HG02623 (cell line): Measurements from ENCODE around the gene SPATA21.
"Not testable (repeated sequence)": the region's sequence is repeated elsewhere in the genome, so short reads cannot be mapped to it uniquely, and the experiment has no call there.

Source experiments
- ATAC-seq: cut with Tn5 transposase; IDR thresholded peaks from one replicate; pipeline ENCODE4 v1.9.1; 2021; ENCODE audit warnings: moderate library complexity; ENCODE audit not compliant: unreplicated experiment

The SPATA21 gene

DNA sequence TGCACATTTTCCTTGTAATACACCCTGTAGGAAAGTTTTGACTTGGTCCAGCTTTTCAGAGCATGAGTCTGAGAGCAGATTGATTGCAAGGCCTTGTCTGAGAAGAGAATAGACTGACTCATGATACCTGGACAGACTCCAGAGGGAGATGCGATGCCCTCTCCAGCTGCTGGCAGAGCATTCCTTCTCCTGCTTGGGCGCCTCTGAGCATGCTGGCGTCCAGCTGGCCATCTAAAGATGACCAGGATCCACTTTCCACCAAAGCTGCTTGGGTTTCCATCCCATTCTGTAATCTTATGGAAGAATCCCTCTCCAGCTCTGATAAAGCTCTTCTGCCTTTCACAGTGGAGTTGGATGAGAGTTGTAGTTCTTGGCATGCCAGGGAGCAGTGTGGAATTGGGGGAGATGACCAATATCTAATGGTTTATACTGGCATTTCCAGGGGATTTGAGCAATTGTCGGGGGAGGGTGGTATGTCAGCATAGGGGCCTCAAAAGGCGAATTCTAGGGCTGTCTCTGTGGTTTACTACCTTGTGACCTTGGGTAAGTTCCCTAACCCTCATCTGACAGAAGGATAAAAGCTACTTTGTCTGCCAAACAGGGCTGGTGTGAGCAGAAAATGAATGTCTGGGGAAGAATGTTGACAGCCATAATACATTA, 50.6 kb downstream of the SPATA21 start:
- no peak for ATAC-seq

DNA sequence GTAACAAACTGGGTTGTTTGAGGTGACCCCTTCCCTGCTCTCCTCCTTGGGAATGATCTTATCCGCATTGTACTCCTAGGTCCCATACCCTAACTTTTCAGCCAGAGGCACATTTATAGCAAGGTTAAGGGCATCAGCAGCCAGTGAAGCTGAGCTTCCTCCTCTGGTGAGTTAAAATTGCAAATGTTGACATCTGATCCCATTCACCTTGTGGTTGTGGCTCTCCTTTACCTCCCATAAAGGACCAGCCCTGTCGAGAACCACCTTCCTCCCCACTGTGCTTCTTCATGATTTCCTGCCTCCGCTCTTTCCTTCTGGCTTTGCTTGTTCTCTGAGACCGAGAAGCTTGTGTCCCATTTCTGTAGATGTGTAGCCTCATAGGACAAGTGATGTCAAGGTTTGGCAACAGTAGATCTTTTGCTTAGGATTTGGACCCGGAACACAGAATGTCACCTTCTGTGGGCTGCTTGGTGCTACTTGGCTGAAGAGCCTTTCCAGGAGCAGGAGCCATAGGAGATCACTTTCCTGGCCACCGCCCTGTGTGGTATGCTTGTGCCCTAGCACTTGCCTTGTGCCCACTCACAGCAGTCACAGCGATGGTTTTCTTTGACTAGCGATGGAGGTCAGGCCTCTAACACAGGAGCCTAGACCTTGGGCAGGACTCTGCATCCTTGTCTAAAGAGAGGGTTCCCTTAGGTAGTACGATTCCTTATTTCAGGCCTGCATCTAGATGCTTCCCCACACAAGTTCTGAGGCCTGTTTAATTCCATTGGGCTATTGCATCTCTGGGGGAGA, 51.4 kb downstream of the SPATA21 start:
- ATAC-seq, result no peak

DNA sequence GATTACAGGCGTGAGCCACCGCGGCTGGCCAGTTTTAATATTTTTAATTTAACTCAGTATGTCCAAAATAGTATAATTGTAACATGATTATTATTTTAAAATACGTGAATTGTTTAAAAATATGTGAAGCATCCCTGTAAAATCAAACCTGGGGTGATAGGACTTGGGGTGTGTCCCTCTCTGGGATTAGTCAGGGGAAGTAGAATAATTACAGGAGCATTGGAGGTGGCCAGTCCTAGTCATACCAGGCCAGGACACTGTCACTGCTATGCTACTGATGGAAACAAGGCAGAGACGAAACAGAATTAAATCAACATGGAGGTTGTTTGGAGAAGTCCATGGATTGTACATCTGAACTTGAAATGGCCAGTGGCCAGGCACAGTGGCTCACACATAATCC, 53.3 kb downstream of the SPATA21 start:
- ATAC-seq, result no peak

DNA sequence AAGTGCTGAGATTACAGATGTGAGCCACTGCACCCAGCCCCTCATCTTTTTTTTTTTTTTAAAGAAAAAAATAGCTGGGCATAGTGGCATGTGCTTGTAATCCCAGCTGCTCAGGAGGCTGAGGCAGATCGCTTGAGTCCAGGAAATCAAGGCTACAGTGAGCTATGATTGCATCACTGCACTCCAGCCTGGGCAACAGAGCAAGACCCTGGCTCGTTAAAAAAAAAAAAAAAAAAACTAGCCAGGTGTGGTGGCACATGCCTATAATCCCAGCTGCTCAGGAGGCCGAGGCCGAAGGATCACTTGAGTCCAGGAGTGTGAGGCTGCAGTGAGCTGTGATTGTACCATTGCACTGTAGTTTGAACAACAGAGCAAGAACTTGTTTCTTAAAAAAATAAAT, 56.4 kb downstream of the SPATA21 start:
- no peak for ATAC-seq

DNA sequence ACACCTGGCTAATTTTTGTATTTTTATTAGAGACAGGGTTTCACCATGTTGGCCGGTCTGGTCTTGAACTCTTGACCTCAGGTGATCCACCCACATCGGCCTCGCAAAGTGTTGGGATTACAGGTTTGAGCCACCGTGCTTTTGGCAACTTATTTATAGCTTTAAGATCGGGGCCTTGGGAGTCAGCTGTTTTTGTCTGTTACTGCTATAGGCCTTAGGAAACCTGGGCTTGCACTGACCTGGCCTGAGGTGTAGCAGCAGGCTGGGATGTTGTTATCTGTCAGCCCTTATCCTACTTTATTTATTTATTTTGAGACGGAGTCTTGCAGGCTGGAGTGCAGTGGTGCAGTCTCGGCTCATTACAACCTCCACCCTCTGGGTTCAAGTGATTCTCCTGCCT, 58.8 kb downstream of the SPATA21 start:
- ATAC-seq, result no peak

DNA sequence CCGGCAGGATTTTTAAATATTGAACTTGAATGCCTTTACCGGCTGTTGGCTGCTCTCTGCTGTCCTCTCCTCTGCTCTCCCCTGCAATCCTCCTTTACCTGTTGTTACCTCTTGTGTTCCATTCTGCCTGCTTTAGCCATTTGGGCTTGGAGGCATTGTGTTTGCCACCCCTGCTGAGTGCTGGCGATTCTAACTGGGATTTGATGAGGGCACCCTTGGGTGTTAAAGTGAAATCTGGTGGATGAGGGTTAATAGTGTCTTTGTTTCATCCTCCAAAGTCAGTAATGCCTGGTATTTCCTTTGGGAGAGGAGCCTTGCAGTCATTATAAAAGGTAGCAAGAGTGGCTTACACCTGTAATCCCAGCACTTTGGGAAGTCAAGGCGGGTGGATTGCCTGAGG, 60.3 kb downstream of the SPATA21 start:
- no peak for ATAC-seq

DNA sequence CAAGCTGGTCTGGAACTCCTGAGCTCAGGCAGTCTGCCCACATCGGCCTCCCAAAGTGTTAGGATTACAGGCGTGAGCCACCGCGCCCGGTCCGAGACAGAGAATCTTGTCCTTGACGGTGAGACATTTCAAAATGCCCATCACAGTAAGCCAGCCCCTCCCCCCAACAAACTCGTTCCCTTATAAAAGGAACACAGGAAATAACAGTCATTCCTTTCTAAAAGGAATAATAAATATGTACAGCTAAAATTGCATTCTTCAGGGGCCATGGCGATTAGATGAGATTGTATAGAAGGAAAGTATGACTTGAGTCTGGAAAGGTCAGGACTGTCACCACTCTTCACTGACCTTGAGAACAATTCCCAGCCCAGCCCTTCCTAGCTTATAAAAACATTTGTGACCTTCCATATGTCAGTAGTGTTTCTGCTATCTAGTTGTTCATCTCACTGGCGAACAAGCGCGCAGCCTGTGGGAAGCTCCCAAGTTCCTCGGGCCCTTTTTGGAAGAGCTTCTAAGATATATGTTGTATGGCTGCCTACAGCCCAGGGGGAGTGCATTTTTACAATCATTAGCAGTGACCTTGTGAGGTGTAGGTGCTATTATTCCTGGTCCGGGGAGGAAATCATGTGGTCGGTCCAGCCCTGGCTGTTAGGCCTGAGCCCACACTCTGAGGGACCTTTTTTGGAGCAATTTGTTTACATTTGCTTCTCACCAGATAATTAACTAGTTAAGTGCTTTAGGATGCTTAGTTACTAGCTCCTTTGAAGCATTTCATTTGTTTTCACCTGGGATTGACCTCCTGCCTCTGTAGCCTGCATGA, 61.5 kb downstream of the SPATA21 start:
- ATAC-seq, result no peak

DNA sequence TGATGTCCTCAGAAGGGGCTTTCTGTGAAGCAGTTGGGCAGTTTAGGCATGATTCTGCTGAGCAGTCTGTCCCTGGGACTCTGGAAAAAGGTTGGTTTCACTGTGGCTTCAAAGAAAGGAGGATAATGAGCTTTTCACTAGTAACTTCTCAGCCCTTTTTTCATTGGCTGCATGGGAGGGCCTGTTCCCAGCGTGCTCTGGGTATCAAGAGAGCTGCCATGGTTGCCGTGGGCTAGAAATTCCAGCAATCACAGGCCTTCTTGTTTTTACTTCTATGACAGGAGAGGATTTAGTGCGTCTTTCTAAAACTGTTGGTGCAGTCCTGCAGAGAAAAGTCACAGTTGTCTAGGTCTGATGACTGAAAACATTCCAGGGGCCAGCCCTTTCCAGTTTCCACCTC, 63.0 kb downstream of the SPATA21 start:
- no peak for ATAC-seq

DNA sequence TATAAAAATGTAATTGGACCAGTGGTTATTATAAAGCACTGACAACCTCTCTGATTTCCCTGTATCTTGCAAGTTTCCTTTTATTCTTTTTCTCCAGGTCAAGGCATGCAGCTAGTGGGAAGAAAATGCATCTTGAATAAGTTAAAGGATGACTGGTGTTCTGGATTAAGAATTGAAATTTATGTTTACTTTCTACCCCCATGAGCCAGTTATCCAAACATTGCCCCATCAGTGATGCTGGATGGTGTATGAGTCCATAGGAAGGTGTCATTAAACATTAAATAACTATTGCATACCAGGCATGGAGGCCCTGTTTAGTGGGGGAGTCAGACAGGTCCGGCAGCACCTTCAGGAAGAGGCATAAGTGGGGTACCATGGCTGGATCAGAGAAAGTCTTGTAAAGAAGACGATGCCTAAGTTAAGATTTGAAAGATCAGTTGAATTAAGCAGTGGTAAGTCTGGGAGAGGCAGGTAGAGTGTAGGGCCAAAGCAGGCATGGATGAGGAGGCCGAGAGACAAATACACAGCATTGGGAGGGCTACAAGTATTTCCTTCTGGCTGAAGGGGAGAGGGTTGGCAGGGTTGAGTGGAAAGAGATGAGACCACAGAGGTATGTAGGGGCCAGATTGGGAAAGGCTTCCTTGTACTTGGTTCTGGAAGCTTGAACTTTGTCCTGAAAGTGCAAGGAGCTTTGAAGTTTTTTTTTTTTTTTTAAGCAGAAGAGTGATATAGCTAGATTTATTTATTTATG, 64.5 kb downstream of the SPATA21 start:
- ATAC-seq, result no peak

DNA sequence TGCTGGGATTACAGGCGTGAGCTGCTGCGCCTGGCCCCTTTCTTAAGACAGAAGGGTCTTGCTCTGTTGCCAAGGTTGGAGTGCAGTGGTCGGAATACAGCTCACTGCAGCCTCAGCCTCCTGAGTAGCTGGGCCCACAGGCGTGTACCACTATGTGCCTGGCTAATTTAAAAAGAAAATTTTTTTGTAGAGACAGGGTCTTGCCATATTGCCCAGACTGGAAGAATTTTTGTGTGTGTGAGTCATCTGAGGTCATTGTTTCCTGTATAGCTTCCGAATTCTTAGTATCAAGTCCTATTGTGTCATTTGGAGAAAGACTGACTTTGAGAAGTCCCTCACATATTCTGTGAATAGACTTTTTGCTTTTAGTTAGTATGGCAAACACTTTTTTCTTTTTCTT, 65.5 kb downstream of the SPATA21 start:
- ATAC-seq, result no peak

DNA sequence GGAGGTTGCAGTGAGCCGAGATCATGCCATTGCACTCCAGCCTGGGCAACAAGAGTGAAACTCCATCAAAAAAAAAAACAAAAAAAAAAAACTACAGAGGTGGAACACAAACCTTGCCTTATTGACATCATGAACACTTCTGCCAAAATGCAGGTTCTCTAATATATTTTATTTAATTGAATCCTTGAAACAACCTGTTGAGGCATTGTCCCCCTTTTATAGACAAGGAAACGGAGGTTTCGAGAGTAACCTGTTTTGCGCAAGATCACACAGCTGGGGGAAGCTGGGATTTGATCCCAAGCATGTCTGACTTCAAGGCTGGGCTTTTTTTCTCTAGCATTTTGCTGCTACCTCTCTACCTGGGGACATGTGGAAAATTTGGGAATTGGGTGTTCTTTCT, 67.4 kb downstream of the SPATA21 start:
- ATAC-seq, result no peak

DNA sequence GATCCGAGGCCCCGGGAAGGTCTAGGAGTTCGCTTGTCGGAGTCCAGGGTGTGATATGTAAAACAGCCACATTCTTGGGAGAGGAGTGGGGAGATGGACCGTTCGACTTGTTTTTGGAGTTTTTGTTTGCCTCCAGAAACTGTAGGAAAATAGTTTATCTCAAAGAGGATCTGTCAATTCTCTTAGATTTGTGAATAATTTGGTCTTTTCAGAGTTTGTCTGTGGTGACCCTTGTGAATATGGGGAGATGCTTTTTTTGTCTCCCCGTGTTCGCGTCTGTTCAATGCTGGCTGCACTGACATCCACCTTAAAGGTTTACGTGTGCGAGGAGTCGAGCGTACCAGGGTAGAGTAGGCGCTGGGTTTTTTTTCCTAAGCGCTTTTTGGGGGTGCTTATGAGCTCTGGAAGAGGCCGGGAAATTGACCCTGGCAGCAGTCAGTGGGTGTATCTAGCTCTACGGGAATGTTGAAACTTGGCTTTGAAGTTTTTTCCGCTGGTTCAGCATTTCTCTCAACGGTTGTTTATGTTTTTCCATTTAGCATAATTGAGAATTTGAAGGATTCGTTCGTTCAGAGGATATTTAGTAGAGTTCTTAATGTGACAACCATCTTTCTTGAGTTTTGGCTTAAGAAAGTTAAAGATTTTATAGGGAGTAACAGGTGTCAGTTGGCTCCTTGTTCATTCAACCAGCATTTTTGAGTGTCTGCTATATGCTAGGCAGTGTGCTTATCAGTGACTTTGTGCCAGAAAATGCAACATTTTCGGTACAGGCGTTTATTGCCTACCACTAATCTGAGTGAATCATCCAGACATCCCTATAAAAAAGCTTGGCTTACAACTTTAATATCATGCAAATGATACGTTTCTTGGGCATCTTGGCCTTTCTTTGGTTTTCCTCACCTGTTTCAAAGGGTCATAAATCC, 69.0 kb downstream of the SPATA21 start:
- no peak for ATAC-seq

DNA sequence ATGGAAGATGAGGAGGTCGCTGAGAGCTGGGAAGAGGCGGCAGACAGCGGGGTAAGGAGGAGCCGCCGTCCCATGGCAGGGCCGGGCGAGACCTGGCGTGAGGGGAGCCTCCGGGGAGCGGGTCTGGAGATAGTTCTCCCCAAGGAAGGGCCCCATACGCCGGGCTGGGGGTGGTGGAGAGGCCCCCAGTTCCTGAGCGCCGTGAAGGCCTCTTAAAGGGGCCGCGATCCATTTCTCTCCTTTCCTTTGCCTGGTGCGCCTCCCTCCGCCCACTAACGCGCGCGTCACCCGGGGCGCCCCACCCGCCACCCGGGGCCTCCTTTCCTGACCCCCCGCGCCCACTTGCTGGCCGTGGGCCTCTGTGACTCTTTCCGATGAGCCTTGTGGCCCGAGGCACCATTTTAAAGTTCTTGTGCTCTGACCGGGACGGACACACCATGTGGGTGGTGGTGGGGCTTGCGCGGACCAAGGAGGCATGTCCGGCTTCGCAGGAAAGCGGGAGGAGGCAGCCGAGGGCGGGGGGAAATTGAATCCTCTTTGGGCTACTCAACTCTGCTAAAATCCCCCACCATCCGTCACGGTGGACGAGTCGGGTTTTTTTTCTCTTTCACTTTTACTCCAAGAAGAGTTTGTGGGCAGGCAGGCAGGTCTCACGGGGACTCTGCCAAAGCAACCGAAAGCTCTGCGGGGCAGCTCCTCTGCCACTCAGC, 69.8 kb downstream of the SPATA21 start:
- peak; percentile 63 for ATAC-seq

DNA sequence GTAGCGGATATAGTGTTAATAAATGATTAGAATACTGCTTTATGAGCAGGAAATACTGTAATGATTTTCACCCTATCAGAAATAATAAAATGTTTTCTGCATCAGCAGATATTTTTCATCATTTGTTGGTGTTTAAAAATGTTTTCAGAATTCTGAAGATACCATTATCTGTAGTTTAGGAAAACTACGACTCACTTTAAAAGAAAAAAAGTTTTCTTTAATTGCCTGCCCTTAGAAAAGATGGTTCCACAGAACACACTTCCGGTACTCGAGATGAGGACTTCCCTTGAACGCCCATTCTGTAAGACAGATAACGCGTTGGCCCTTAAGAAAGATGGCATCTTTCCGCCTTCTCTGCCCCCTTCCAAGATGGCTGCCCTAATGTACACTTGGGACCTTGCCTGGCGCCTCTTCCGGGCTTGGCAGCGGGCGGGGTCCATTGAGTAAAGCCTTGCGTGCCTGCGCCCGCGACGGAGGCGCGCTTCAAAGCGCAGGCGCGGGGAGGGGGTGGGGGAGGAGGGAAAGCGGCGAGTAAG, 70.4 kb downstream of the SPATA21 start, which contains the start of gene SZRD1:
Gene SZRD1, plus strand, starts transcription at position 521 of the 536 bp plus-strand sequence. CDS start 16 bp downstream, outside the sequence.
- ATAC-seq, result peak; percentile 70

DNA sequence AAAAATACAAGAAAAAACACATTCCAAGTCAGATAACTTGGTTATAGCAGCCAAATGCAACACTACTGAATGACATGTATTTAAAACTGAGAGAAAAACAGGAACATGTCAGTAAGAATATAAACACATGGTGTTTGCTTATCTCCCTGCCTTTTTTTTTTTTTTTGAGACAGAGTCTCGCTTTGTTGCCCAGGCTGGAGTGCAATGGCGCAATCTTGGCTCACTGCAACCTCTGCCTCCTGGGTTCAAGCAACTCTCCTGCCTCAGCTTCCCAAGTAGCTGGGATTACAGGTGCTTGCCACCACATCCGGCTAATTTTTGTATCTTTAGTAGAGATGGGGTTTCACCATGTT, 72.1 kb downstream of the SPATA21 start:
- not testable (repeated sequence) for ATAC-seq

DNA sequence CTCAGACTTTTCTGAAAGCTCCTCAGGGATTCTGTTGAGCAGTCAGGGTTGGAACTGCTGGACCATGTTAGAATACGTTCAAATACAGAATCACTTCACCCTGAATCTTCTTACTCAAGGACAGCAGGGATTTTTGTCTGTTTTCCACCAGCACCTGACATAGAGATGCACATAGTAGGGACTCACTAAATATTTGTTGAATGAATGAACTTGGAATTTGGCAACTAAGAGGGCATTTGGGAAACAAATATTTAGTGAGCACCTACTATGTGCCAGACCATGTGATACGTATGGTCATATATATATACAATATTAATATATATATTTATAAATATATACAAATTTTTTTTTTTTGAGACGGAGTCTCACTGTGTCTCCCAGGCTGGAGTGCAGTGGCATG, 80.4 kb downstream of the SPATA21 start:
- no peak for ATAC-seq

DNA sequence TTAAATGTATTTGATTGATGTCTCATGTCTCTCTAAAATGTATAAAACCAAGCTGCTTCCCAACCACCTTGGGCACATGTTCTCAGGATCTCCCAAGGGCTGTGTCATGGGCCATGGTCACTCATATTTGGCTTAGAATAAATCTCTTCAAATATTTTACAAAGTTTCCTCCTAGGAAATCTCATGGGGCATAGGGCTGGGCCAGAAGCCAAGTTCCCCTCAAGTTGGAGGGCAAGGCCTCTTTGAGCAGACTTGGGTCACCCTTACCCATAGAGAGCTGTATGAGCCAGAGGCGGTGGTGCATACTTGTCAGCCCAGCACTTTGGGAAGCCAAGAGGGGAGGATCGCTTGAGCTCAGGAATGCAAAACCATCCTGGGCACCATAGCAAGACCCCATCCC, 82.6 kb downstream of the SPATA21 start:
- no peak for ATAC-seq

DNA sequence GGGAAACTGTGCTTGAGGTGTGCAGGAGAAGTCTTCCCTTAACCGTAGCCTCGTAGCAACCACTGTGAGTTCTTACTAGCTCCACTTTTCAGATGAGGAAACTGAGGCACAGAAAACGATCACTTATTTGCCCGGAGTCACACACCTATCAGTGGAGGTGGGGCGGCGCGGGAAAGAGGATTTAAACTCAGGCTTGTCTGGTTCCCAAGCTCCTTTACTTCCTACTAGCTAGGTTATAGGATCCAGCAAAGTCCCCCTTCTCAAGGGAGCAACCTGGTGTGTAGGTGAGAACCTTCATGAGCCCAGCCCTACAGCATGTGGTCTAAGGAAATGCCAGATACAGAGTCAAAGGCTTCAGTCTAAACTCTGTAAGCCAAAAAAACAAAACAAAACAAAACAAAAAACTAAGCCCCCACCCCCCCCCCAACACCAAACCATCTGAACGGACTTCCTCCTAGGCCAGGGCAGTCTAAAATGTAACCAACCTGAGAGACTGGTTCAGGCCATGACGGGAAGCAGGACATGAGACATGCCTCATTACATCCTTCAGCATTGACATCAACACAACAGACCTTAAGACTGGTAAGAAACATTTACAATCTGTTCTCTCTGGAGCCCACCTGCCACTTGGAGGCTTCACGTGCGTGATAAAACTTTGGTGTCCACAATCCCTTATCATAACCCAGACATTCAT, 84.2 kb downstream of the SPATA21 start:
- ATAC-seq, result no peak
